CD4-positive, alpha-beta T cell treated with Interleukin-1 beta for 1 hour (primary cell): ENCODE results near the gene TNFRSF9.

Experiments used
- DNase-seq, 2 donors: peaks; one replicate each; pipeline ENCODE4 v3.0.0-alpha.2; 2020 to 2022

Gene TNFRSF9

GRCh38 chr1:7915826-7916500, 24.7 kb downstream of the TNFRSF9 start:
- DNase-seq = peak; percentile 15 to 43

- no peak for DNase-seq
These were observed 27.7 kb downstream of the TNFRSF9 start for GRCh38 chr1:7912743-7913557.

- no peak for DNase-seq
These were observed 28.5 kb downstream of the TNFRSF9 start for GRCh38 chr1:7912145-7912544.

- no peak for DNase-seq
These were observed 35.4 kb downstream of the TNFRSF9 start for GRCh38 chr1:7905262-7905661.

GRCh38 chr1:7902478-7903085, 38.1 kb downstream of the TNFRSF9 start:
- peak; percentile 48 to 72 for DNase-seq

- DNase-seq = no peak
These were observed 40.9 kb downstream of the TNFRSF9 start for GRCh38 chr1:7899741-7900140.

GRCh38 chr1:7898962-7899361, 41.7 kb downstream of the TNFRSF9 start:
- DNase-seq = no peak

GRCh38 chr1:7896994-7897393, 43.6 kb downstream of the TNFRSF9 start:
- DNase-seq = no peak

GRCh38 chr1:7893529-7894180, 47.0 kb downstream of the TNFRSF9 start:
- DNase-seq = no peak

GRCh38 chr1:7891804-7892203, 48.8 kb downstream of the TNFRSF9 start:
- no peak for DNase-seq

- no peak for DNase-seq
These were observed 49.8 kb downstream of the TNFRSF9 start for GRCh38 chr1:7890853-7891252.

- DNase-seq = no peak
These were observed 52.2 kb downstream of the TNFRSF9 start for GRCh38 chr1:7888248-7889081.

- DNase-seq = no peak
These were observed 54.3 kb downstream of the TNFRSF9 start for GRCh38 chr1:7886405-7886745.

GRCh38 chr1:7885513-7886404, 54.9 kb downstream of the TNFRSF9 start:
- peak in 1 of 2 donors; percentile 9 for DNase-seq

GRCh38 chr1:7884757-7885156, 55.9 kb downstream of the TNFRSF9 start:
- no peak for DNase-seq

- no peak for DNase-seq
These were observed 61.4 kb downstream of the TNFRSF9 start for GRCh38 chr1:7879228-7879627.

- DNase-seq = no peak
These were observed 62.6 kb downstream of the TNFRSF9 start for GRCh38 chr1:7878027-7878426.

- no peak for DNase-seq
These were observed 66.5 kb downstream of the TNFRSF9 start for GRCh38 chr1:7873801-7874795.

- no peak for DNase-seq
These were observed 69.5 kb downstream of the TNFRSF9 start for GRCh38 chr1:7871136-7871535.
